Duodenal mucosa (tissue), 2 donors: ENCODE data around the gene ARID3C.

Experiments used
- H3K27ac ChIP-seq: one replicate; pipeline ENCODE4 v1.7.0; 2013; ENCODE audit warnings: low read depth, low read length
- H3K27me3 ChIP-seq, 2 donors: one replicate each; pipeline ENCODE4 v1.7.0; 2013; ENCODE audit warnings: low read length in 2 of 2, control low read depth in 1 of 2; ENCODE audit not compliant: insufficient read depth in 2 of 2, control insufficient read depth in 1 of 2
- H3K36me3 ChIP-seq, 2 donors: one replicate each; pipeline ENCODE4 v1.7.0; 2013; ENCODE audit warnings: low read length in 2 of 2, control low read depth in 1 of 2; ENCODE audit not compliant: insufficient read depth in 2 of 2, control insufficient read depth in 1 of 2
- H3K4me1 ChIP-seq, 2 donors: one replicate each; pipeline ENCODE4 v1.7.0; 2013; ENCODE audit warnings: low read length in 2 of 2, control low read depth in 1 of 2; ENCODE audit not compliant: insufficient read depth in 2 of 2, control insufficient read depth in 1 of 2
- H3K4me3 ChIP-seq, 2 donors: one replicate each; pipeline ENCODE4 v1.7.0; 2013; ENCODE audit warnings: low read length in 2 of 2, low read depth in 1 of 2
- H3K9ac ChIP-seq, 2 donors: one replicate each; pipeline ENCODE4 v1.7.0; 2013; ENCODE audit warnings: low read length in 2 of 2, low read depth in 1 of 2
- H3K9me3 ChIP-seq, 2 donors: one replicate each; pipeline ENCODE4 v1.7.0; 2013; ENCODE audit warnings: low read length in 2 of 2, control low read depth in 1 of 2; ENCODE audit not compliant: control insufficient read depth in 1 of 2

ARID3C gene

DNA sequence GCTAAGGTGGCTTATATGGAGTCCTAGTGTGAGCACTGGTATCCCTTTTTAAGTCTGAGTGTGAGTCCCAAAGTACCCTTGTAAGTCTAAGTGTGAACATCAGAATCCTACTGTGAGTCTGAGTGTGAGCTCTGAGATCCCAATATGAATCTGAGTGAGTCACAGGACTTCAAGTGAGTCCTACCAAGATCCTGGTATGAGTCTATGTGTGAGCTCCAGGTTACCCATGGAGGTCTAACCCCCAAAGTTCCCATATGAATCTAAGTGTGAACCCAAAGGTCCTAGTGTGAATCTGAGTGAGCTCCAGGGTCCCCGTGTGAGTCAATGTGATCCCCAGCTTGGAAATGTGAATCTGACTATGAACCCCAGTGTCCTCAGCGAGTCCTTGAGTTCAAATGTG lies 41.6 kb downstream of the ARID3C start:
- no peak overlapping the region for H3K9ac ChIP-seq
- H3K27me3 ChIP-seq: peaks cover 58 to 77% of the 10 kb centered on the region in 2 donors
- no peak overlapping the region for H3K27ac ChIP-seq
- H3K4me1 ChIP-seq: peaks cover 24 to 33% of the 10 kb centered on the region in 2 donors
- no peak overlapping the region for H3K4me3 ChIP-seq
- no peaks in the 10 kb centered on the region for H3K9me3 ChIP-seq
- no peaks in the 10 kb centered on the region for H3K36me3 ChIP-seq

DNA sequence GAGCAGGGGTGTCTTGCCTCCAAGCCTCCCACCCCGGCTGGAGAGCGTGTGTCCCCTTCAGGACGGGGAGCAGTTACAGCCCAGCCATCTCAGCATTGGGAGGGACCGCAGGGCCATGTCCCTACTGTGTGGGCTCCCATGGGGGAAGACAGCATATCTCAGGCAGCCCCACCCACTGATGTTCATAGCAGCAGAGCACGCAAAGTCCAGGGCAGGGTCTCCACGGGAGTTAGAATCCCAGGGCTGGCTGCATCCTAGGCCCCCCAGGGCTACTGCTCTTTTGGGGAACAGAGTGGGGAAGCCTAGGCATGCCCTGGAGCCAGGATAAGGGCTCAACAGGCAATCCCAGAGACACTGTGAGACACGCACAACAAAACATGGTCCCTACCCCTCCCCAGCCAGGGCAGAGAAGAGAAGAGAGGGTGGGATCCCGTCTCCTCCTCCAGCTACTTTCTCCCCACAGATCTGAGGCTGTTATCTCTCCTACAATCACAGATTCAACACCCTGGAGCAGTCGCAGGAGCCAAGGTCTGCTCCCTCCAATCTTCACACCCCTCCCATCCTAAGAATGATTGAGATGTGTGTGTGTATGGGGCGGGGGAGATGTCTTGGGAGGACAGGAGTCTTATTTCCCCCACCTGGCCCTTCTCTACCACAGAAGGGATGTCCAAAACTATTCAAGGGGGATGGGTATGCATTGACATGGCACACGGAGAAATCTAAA lies 42.8 kb downstream of the ARID3C start:
- Histone ChIP-seq H3K9me3 (no peaks in the 10 kb centered on the region), H3K9ac (no peak overlapping the region), H3K27me3 (peaks cover 57 to 80% of the 10 kb centered on the region in 2 donors)

DNA sequence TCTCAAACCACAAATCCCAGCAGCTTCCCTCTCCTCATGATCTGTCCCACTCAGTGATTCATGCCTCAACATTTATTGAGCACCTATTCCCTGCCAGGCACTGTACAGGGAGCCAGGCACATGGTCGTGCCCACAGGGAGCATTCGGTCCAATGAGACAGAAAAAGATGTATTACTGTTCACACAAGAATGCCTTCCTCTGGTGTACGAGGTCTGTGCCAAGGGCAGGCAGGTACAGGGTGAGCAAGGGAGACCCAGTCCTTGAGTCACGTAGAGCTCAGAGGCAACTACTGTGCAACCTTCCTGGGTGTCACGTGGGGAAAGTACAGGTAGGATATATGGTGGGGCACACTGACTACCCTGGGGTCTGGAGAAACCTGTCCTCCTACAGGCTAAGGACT lies 43.9 kb downstream of the ARID3C start:
- H3K27me3 ChIP-seq: peaks cover 58 to 87% of the 10 kb centered on the region in 2 donors
- H3K4me3 ChIP-seq: no peak overlapping the region
- H3K9ac ChIP-seq: no peak overlapping the region
- H3K4me1 ChIP-seq: peaks cover 10 to 19% of the 10 kb centered on the region in 2 donors
- H3K9me3 ChIP-seq: no peaks in the 10 kb centered on the region
- H3K27ac ChIP-seq: no peak overlapping the region
- H3K36me3 ChIP-seq: no peaks in the 10 kb centered on the region

More for the DNA sequence above, 42.8 kb downstream of the ARID3C start:
- H3K27ac ChIP-seq: no peak overlapping the region
- H3K4me3 ChIP-seq: no peak overlapping the region
- H3K4me1 ChIP-seq: peaks cover 19 to 28% of the 10 kb centered on the region in 2 donors
- no peaks in the 10 kb centered on the region for H3K36me3 ChIP-seq

DNA sequence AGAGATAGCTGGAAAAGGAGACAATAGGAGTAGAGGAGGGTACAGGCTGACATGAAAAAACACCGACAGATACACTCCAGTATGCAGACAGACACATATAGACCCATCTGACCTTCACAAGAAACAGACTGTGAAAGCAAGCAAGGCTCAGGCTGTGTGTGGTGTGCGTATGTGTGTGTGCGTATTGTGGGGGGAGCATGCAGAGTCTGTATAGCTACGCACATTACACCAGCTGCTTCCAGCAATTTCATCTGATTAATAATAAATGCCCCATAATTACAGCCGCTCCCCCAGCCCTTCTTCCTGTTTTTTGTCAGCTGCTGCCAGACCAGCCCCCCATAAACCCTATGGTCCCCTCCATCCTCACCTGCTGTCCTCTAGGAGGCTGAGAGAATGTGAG lies 46.1 kb downstream of the ARID3C start:
- Histone ChIP-seq H3K4me3 (no peak overlapping the region), H3K9me3 (no peaks in the 10 kb centered on the region), H3K27ac (no peak overlapping the region), H3K9ac (no peak overlapping the region), H3K27me3 (peaks cover 56 to 92% of the 10 kb centered on the region in 2 donors), H3K36me3 (no peaks in the 10 kb centered on the region), H3K4me1 (peaks cover 13 to 14% of the 10 kb centered on the region in 2 donors)

DNA sequence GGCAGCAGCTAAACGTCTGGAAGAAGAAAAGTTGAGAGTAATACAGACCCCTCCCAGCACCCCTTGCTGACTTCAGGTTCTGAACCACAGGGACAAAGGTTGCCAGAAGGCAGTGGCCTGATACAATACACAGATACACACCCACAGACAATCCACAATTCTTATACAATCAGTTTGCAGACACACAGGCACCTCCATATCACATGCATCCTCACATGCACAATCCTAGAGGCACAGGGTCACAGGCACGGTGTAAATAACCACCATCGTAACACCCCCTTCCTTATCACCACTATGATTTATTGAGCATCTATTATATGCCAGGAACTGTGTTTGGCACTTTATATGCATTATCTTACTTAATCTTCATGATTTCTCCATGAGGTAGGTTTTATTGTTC lies 47.5 kb downstream of the ARID3C start:
- Histone ChIP-seq H3K27ac (no peak overlapping the region), H3K9ac (no peak overlapping the region), H3K4me1 (peaks cover 23 to 24% of the 10 kb centered on the region in 2 donors), H3K27me3 (peaks cover 50 to 87% of the 10 kb centered on the region in 2 donors), H3K36me3 (no peaks in the 10 kb centered on the region), H3K4me3 (no peak overlapping the region), H3K9me3 (no peaks in the 10 kb centered on the region)

DNA sequence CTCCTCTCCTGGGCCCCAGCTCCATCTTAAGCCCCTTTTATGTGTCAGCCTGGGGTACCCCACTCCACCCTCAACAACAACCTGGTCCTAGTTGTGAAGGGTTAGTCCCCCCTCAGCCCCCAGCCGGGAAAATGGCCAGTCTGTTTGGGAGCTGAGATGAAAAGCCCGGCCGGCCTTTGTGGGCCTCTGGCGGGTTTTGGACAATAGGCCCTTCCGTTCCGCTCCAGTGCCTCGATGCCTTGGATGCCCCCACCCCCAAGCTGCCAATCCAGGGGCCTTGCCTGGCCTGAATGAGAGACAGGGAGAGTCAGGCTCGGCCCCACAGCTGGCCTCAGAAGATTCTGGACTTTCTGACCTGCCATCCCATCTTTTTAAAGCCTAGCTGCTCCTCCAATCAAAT lies 48.5 kb downstream of the ARID3C start:
- Histone ChIP-seq H3K27ac (no peak overlapping the region), H3K36me3 (no peaks in the 10 kb centered on the region), H3K9ac (no peak overlapping the region), H3K4me1 (peaks cover 31% of the 10 kb centered on the region in 2 donors), H3K4me3 (no peak overlapping the region), H3K9me3 (no peaks in the 10 kb centered on the region), H3K27me3 (peaks cover 46 to 84% of the 10 kb centered on the region in 2 donors)

DNA sequence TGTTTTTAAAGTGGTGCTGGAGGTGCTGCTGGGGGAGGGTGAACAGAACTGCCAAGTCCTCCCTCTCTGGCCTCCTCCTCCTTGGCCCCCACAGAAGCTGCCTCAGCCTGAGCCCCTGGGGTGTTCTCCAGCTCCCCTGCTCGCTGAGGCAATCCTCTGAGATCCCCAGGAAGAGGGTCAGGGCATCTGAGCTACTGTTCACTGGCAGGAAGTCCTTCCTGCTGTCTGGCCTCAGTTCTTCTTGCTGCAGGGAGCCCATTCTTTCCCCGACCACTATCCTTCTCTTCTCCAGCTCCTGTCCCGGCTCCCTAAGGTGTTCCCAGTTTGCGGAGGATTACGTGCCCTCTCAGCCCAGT lies 49.1 kb downstream of the ARID3C start:
- peaks cover 31% of the 10 kb centered on the region in 2 donors for H3K4me1 ChIP-seq
- H3K27me3 ChIP-seq: peaks cover 41 to 79% of the 10 kb centered on the region in 2 donors
- H3K9ac ChIP-seq: no peak overlapping the region

DNA sequence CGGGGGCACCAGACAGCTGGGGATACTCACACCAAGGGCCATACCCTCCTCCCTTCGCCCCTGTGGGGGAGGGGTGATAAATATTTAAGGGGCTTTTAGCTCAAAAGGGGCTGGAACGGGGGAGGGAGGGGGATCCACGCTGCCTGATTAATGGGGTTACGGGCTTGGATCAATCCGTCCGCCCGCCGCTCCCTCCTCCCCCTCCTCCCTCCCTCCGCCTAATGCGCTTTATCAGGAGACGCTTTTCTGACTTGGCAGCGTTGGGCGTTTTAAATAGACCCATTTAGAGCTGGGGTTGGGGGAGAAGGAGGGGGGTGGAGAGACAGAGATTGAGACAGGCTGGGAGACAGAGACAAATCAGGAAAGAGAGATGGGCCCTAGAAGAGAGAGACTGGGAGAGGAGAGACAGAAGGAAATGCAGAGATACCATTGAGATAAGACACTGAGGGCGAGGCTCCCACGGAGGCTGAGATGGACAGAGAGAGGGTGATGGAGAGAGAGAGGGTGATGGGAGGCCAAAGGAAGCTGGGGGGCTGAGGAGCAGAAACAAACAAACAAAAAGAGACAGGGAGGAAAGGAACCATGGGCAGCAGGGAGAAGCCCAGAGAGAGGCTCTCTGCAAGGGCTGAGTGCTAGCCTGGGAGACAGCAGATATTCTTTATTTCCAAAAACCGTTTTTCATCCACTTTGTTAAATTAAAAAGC lies 49.6 kb downstream of the ARID3C start:
- Histone ChIP-seq H3K4me1 (peaks cover 31% of the 10 kb centered on the region in 2 donors), H3K9me3 (no peaks in the 10 kb centered on the region), H3K27ac (no peak overlapping the region), H3K36me3 (no peaks in the 10 kb centered on the region), H3K27me3 (peaks cover 37 to 73% of the 10 kb centered on the region in 2 donors), H3K9ac (no peak overlapping the region), H3K4me3 (no peak overlapping the region)

More for the DNA sequence above, 49.1 kb downstream of the ARID3C start:
- H3K36me3 ChIP-seq: no peaks in the 10 kb centered on the region
- no peaks in the 10 kb centered on the region for H3K9me3 ChIP-seq
- no peak overlapping the region for H3K4me3 ChIP-seq
- no peak overlapping the region for H3K27ac ChIP-seq

DNA sequence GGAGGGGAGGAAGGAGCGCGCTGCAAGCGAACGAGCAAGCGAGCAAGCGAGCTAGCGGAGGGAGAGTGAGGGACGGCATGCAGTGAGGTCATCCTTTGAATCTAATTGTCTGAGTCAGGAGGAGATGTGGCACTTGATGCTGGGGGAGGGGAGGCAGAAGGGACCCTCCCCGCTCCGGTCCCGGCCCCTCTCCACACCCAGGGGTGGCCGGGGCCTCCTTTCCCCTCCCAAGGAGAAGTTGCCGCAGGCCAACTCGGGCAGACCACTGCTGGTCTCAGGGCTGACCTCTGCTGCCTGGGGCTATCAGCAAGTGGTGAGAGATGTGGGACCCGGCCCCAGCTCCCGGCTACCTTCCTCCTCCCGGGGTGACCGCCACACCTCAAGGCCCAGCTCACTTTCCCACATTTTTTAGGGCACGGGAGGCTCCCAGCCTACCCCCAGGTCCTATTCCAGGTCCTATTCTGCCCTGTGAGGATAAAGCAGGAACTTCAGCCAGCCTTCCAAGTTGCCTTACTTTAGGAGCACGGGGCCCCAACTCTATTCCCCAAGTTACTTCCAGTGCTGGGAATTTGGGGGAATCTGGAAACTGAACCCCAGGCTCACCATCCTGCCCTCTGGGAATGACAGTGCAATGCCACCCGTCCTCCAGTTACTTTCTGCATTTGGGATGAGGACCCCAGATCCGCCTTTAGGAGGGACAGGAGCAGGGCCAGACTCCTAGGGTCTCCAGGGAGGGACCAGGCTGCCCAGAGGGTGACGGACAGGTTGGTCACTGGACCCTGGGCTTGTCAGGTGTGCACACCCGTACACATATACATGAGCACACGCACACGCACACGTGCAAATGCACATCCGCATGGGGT lies 50.4 kb downstream of the ARID3C start:
- Histone ChIP-seq H3K9me3 (no peaks in the 10 kb centered on the region), H3K4me3 (no peak overlapping the region), H3K27me3 (peaks cover 33 to 67% of the 10 kb centered on the region in 2 donors)

More for the DNA sequence above, 50.4 kb downstream of the ARID3C start:
- H3K9ac ChIP-seq: no peak overlapping the region
- no peak overlapping the region for H3K27ac ChIP-seq
- peaks cover 31 to 34% of the 10 kb centered on the region in 2 donors for H3K4me1 ChIP-seq
- no peaks in the 10 kb centered on the region for H3K36me3 ChIP-seq
